H1 (cell line): ENCODE results near the gene COL19A1. TPM values are rescaled to one million over a fixed set of nuclear protein-coding genes. Genes with fewer than 3 reads are reported as not detected.

ENCODE experiments used
- CHD1 ChIP-seq: IDR thresholded peaks from 2 replicates; pipeline ENCODE4 v1.6.1; 2012; ENCODE audit warnings: low read depth, low read length, improper control_type of control experiment
- polyA plus RNA-seq, 7 experiments: library from polyadenylated mRNA; depleted of rRNA in 3 of 7; stranded (reverse) in 5 of 7; unstranded in 2 of 7; fragments of >200 nt in 5 of 7; fragments of 200-250 nt in 2 of 7; gene quantifications; 1 replicate in 5 of 7; 2 replicates in 1 of 7; 4 replicates in 1 of 7; pipeline versions ENCODE4 v1.2.1 to v1.2.3, GENCODE V29; 2011 to 2013; ENCODE audit warnings: missing spikeins in 2 of 7, mixed read lengths in 2 of 7
- total RNA-seq: library from RNA; stranded (reverse); fragmentation: NEBNext Ultra II Directional; extraction: Animal tissue kit (Norgen Biotek cat#: 25700); gene quantifications from 2 replicates; pipeline ENCODE4 v1.2.1, GENCODE V29; 2021

The COL19A1 gene
- total and polyA plus RNA-seq, 2 of the 8 experiments (the other 6 are each of a cell fraction or from before 2014, with no cell fraction given): not detected

- TF ChIP-seq CHD1: no peak
Measured at GRCh38 chr6:70215460-70216108, 349.2 kb downstream of the COL19A1 start (continued).
